AG09309 (cell line): ENCODE data around the gene CNNM3.

Experiments
- DNase-seq: peaks from one replicate; pipeline ENCODE4 v3.0.0-alpha.2; 2010; ENCODE audit warnings: low read depth
- H3K4me3 ChIP-seq: 2 replicates; pipeline ENCODE4 v1.5.1; 2011; ENCODE audit warnings: mild to moderate bottlenecking, low read depth, low read length, moderate library complexity; ENCODE audit not compliant: control insufficient read depth
- TF ChIP-seq, protein P1 (sequence below): IDR thresholded peaks from 2 replicates; pipeline ENCODE4 v1.5.1; 2011; ENCODE audit warnings: mild to moderate bottlenecking, low read depth, low read length, inconsistent platforms; ENCODE audit not compliant: insufficient read depth, control insufficient read depth; ENCODE audit errors: missing control alignments

CNNM3 gene

DNA sequence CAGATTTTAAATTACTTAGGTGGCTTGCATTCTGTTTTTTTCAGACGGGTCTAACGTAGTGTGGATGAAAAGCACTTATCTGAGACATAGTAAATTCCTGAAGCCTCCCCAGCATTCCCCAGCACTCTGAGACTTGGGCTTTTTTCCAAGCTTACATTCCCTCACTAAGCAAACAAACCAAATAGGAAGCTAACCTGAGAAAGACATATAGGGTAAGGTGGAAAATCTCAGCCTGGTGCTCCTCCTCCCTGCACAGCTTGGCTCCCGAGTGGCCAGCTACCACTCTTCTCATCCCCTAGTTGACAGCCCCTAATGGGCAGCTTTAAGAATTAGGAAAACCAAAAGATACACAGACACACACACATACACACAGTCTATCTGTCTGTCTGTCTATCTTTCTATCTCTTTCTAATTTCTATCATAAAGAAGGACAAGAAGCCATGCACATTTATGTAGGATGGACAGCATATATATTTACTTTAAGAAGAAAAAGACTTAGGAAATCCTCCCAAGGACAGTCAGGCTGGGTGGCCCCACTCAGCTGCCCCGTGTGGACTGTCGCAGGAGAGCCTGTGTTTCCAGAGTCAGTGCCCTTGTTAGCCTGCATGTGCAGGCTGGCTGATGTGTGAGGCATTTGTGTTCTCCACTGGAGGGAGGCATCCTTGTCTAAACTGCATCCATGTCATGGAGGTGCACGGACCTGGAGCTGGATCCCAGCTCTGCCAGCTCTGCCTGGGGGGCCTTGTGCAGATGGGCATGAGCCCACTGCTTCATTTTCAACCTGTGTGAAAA, 8.2 kb downstream of the CNNM3 start:
- DNase-seq: no peak
- H3K4me3 ChIP-seq: no peak overlapping the region
- TF ChIP-seq, protein P1, sequence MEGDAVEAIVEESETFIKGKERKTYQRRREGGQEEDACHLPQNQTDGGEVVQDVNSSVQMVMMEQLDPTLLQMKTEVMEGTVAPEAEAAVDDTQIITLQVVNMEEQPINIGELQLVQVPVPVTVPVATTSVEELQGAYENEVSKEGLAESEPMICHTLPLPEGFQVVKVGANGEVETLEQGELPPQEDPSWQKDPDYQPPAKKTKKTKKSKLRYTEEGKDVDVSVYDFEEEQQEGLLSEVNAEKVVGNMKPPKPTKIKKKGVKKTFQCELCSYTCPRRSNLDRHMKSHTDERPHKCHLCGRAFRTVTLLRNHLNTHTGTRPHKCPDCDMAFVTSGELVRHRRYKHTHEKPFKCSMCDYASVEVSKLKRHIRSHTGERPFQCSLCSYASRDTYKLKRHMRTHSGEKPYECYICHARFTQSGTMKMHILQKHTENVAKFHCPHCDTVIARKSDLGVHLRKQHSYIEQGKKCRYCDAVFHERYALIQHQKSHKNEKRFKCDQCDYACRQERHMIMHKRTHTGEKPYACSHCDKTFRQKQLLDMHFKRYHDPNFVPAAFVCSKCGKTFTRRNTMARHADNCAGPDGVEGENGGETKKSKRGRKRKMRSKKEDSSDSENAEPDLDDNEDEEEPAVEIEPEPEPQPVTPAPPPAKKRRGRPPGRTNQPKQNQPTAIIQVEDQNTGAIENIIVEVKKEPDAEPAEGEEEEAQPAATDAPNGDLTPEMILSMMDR: no peak

DNA sequence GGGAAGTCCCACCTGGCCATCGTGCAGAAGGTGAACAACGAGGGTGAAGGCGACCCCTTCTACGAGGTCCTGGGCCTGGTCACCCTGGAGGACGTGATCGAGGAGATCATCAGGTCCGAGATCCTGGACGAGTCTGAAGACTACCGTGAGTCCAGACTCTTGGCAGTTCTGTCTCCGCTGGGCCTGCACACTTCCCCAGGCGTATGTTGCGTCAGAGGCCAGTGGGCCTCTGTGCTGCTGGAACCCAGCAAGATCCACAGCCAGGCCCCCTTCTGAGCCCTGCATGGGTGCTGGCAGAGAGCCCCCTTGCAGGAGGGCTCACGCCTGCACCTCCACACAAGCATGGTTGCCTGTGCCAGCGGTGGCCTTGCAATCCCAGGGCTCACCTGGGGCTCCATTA, 9.0 kb downstream of the CNNM3 start:
- TF ChIP-seq, protein P1: no peak
- H3K4me3 ChIP-seq: no peak overlapping the region
- no peak for DNase-seq

DNA sequence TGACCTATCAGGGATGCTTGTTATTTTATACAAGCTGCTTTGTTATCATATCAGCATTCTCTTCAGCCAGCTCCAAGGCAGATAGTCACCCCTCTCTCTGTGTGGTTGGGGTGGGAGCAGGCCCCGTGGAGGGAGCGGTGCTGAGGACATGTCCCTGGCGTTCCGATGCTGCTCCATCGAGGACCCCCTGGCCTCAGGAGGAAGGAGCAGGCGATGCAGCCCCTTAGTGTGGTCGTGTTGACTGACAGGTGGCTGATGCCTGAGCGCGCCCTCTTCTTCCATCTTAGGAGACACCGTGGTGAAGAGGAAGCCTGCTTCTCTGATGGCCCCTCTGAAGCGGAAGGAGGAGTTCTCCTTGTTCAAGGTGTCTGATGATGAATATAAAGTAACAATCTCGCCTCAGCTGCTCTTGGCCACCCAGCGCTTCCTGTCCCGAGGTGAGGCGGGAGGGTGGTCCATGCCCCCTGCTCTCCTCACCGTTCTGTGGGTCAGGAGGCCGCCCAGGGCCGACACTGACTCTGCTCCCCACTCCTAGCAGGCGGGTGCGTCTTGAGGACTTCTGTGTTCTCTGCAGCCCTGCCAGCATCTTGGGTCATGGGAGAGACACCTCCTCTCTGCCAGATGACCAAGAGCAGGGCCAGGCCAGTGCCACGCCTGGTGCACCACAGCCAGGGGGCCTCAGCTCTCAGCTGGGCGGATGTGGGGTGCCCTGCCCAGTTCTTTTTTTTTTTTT, 10.6 kb downstream of the CNNM3 start:
- H3K4me3 ChIP-seq: no peak overlapping the region
- DNase-seq: no peak
- TF ChIP-seq, protein P1: no peak

DNA sequence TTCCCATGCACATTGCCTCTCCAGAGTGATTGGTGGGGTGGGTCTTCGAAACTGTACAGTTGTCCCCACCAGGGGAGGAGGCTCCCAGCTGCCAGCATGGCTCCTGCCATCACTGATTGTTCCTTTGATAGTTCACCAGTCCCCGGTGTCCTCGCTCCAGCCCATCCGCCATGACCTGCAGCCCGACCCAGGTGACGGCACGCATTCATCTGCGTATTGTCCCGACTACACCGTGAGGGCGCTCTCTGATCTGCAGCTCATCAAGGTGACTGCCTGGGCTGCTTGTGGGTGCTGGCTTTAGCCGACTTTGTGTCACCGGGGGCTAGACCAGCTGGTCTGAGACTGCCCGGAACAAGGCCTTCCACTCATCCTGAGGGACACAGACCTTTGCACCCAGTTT, 12.4 kb downstream of the CNNM3 start:
- TF ChIP-seq, protein P1: no peak
- no peak overlapping the region for H3K4me3 ChIP-seq
- no peak for DNase-seq

DNA sequence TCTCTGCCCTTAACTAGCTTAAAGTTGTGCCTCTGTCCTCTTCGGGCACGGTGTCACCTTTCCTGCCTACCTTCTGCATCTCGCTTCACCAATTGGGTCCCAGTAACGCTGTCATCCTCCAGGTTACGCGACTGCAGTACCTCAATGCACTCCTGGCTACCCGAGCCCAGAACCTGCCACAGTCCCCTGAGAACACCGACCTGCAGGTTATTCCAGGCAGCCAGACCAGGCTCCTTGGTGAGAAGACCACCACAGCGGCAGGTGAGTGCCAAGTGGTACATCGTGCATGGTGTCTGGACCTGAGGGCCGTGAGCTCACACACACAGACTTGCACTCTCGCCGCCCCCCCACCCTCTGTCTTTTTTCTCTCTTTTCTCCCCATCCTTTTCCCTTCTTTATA, 12.8 kb downstream of the CNNM3 start:
- no peak overlapping the region for H3K4me3 ChIP-seq
- no peak for DNase-seq
- TF ChIP-seq, protein P1: no peak

DNA sequence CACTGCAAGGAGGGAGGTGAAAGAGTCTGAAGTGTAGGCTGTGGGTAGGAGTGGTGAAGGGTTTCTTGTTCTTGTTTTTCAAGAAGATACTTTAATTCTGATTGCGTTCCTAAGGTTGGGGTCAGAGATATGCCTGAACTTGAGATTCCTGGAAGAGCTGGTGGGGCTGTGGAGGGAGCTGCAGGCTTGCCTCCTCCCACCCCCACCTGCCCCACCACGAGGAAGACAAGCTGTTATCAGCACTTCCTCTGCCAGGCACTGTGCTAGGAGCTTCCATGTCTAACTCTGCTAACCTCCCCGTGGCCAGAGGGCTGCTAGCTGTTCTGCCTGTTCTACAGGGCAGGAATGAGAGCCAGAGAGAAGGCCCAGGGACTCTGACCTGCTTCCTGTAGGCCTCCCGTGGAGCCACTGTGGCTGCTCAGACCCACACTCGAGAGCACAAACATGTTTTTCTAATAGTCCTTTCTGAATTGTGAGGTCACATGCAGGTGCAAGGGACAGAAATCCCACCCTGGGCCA, 14.0 kb downstream of the CNNM3 start:
- TF ChIP-seq, protein P1: no peak
- DNase-seq: no peak
- no peak overlapping the region for H3K4me3 ChIP-seq
